Measurements from ENCODE around the gene DEFB132. TPM values are rescaled to one million over a fixed set of nuclear protein-coding genes. Genes with fewer than 3 reads are reported as not detected.

Gene DEFB132
- total RNA-seq, 1 donor from 2014 or later = not detected

- ATAC-seq (no peak), DNase-seq (no peak)
- peaks cover 22% of the 10 kb centered on the region for H3K36me3 ChIP-seq
- no peak for TF ChIP-seq CTCF (IDR thresholded peaks at IDR 0.05)
- H3K27me3 ChIP-seq (ENCODE audit: low read depth) = no peaks in the 10 kb centered on the region
- H3K4me1 ChIP-seq = no peaks in the 10 kb centered on the region
- H3K27ac ChIP-seq = no peak overlapping the region
- H3K9me3 ChIP-seq = no peaks in the 10 kb centered on the region
- no peak overlapping the region for H3K4me3 ChIP-seq
- intact Hi-C loops (cut with DNase I) = no loop called here
Observed at GRCh38 chr20:272718-273117, 15.2 kb downstream of the DEFB132 start.

- Histone ChIP-seq H3K4me3 (no peak overlapping the region), H3K27me3 (ENCODE audit: low read depth) (no peaks in the 10 kb centered on the region), H3K4me1 (no peaks in the 10 kb centered on the region), H3K36me3 (peaks cover 30% of the 10 kb centered on the region), H3K9me3 (no peaks in the 10 kb centered on the region), H3K27ac (no peak overlapping the region)
- ATAC-seq = no peak
- no peak for DNase-seq
- TF ChIP-seq CTCF (IDR thresholded peaks at IDR 0.05) = no peak
- intact Hi-C loops (cut with DNase I) = no loop called here
Observed at GRCh38 chr20:273884-274283, 16.4 kb downstream of the DEFB132 start.

- ATAC-seq = no peak
- H3K4me3 ChIP-seq = no peak overlapping the region
- DNase-seq = no peak
- no peaks in the 10 kb centered on the region for H3K9me3 ChIP-seq
- no peaks in the 10 kb centered on the region for H3K4me1 ChIP-seq
- H3K27ac ChIP-seq = no peak overlapping the region
- peaks cover 30% of the 10 kb centered on the region for H3K36me3 ChIP-seq
- no peak for TF ChIP-seq CTCF (IDR thresholded peaks at IDR 0.05)
- no peaks in the 10 kb centered on the region for H3K27me3 ChIP-seq (ENCODE audit: low read depth)
- intact Hi-C loops (cut with DNase I) = no loop called here
Observed at GRCh38 chr20:275791-276190, 18.3 kb downstream of the DEFB132 start.

- peaks cover 37% of the 10 kb centered on the region for H3K36me3 ChIP-seq
- DNase-seq (no peak), ATAC-seq (no peak)
- no peaks in the 10 kb centered on the region for H3K27me3 ChIP-seq (ENCODE audit: low read depth)
- intact Hi-C loops (cut with DNase I) = no loop called here
- H3K4me1 ChIP-seq = no peaks in the 10 kb centered on the region
- H3K9me3 ChIP-seq = no peaks in the 10 kb centered on the region
- H3K27ac ChIP-seq = no peak overlapping the region
- TF ChIP-seq CTCF (IDR thresholded peaks at IDR 0.05) = no peak
- no peak overlapping the region for H3K4me3 ChIP-seq
Observed at GRCh38 chr20:276620-277495, 19.3 kb downstream of the DEFB132 start.

- H3K4me1 ChIP-seq = no peaks in the 10 kb centered on the region
- no peak for TF ChIP-seq CTCF (IDR thresholded peaks at IDR 0.05)
- ATAC-seq (no peak), DNase-seq (no peak)
- H3K27ac ChIP-seq = no peak overlapping the region
- intact Hi-C loops (cut with DNase I) = no loop called here
- no peak overlapping the region for H3K4me3 ChIP-seq
- no peaks in the 10 kb centered on the region for H3K9me3 ChIP-seq
- peaks cover 43% of the 10 kb centered on the region for H3K36me3 ChIP-seq
- H3K27me3 ChIP-seq (ENCODE audit: low read depth) = no peaks in the 10 kb centered on the region
Observed at GRCh38 chr20:277496-277781, 19.9 kb downstream of the DEFB132 start.

Measured in lower lobe of right lung (tissue), 2 donors.